ENCODE measurements around the gene ASB13.

- no peak for TF ChIP-seq CTCF (IDR thresholded peaks at IDR 0.05)
- TF ChIP-seq POLR2AphosphoS5 (IDR thresholded peaks at IDR 0.05): no peak
Observed at GRCh38 chr10:5645375-5645774, 21.0 kb downstream of the ASB13 start.
